Measurements from ENCODE around the gene RNF103.

DNA sequence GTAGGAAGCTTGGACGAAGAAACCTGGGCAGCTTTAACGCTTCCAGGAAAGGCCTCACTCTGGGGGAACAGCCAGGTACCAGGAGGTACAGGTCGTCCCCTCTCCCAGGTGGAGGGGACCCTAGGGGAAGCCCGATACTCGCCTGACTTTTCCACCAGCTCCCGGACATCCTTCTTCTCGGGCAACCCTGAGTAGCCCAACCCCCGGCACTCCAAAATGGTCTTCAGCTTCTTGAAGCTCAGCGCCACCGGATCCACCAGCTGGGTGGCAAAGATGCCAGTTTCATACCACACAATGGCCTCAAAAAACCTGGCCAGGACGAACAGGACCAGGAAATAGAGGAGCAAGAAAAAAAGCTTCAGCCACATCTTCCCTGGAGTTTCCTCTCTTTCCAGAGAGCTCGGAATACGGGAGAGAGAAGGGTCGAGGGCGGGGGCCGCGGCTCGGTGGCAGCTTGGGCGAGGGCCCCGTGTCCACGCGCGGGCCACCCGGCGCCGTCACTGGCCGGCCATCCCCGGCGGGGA, 1.1 kb downstream of the RNF103 start:
- TF ChIP-seq TAF1 (conservative IDR thresholded peaks at IDR 0.05) (no peak), EGR1 (IDR thresholded peaks at IDR 0.05; ENCODE audit: low read depth in 2 of 2) (no peak), RAD21 (IDR thresholded peaks at IDR 0.05) (no peak), SP1 (IDR thresholded peaks at IDR 0.05) (no peak)
- TF ChIP-seq, protein P1, sequence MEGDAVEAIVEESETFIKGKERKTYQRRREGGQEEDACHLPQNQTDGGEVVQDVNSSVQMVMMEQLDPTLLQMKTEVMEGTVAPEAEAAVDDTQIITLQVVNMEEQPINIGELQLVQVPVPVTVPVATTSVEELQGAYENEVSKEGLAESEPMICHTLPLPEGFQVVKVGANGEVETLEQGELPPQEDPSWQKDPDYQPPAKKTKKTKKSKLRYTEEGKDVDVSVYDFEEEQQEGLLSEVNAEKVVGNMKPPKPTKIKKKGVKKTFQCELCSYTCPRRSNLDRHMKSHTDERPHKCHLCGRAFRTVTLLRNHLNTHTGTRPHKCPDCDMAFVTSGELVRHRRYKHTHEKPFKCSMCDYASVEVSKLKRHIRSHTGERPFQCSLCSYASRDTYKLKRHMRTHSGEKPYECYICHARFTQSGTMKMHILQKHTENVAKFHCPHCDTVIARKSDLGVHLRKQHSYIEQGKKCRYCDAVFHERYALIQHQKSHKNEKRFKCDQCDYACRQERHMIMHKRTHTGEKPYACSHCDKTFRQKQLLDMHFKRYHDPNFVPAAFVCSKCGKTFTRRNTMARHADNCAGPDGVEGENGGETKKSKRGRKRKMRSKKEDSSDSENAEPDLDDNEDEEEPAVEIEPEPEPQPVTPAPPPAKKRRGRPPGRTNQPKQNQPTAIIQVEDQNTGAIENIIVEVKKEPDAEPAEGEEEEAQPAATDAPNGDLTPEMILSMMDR (IDR thresholded peaks at IDR 0.05; ENCODE audit: low read depth, low read length, missing input control) = no peak
- TF ChIP-seq, protein P2, sequence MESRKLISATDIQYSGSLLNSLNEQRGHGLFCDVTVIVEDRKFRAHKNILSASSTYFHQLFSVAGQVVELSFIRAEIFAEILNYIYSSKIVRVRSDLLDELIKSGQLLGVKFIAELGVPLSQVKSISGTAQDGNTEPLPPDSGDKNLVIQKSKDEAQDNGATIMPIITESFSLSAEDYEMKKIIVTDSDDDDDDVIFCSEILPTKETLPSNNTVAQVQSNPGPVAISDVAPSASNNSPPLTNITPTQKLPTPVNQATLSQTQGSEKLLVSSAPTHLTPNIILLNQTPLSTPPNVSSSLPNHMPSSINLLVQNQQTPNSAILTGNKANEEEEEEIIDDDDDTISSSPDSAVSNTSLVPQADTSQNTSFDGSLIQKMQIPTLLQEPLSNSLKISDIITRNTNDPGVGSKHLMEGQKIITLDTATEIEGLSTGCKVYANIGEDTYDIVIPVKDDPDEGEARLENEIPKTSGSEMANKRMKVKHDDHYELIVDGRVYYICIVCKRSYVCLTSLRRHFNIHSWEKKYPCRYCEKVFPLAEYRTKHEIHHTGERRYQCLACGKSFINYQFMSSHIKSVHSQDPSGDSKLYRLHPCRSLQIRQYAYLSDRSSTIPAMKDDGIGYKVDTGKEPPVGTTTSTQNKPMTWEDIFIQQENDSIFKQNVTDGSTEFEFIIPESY (IDR thresholded peaks at IDR 0.05) = no peak
- TF ChIP-seq, protein P3, sequence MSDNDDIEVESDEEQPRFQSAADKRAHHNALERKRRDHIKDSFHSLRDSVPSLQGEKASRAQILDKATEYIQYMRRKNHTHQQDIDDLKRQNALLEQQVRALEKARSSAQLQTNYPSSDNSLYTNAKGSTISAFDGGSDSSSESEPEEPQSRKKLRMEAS (IDR thresholded peaks at IDR 0.05) = no peak

Measured in liver (tissue), 3 donors.